Measurements from ENCODE around the gene IDH3B. TPM values are rescaled to one million over a fixed set of nuclear protein-coding genes. Genes with fewer than 3 reads are reported as not detected.
"Not testable (repeated sequence)": the region's sequence is repeated elsewhere in the genome, so short reads cannot be mapped to it uniquely, and the experiment has no call there.

IDH3B gene
- total and polyA plus RNA-seq, 8 donors, result 27.3 to 83.3 (median 34.8) TPM

GRCh38 chr20:2698912-2699311 lies 34.9 kb upstream of the IDH3B start:
- no peak for FAIRE-seq
- 72 to 75% methylated on average over 4 of the region's 4 CpGs for WGBS, 2 donors

GRCh38 chr20:2698186-2698817 lies 34.3 kb upstream of the IDH3B start:
- Histone ChIP-seq H3K27ac (no peak overlapping the region), H3K27me3 (no peaks in the 10 kb centered on the region), H3K36me3 (no peaks in the 10 kb centered on the region), H3K4me1 (no peaks in the 10 kb centered on the region), H3K9me3 (no peaks in the 10 kb centered on the region), H3K4me3 (no peak overlapping the region)
- ATAC-seq, result no peak
- DNase-seq, result no peak
- no peak for TF ChIP-seq CTCF (IDR thresholded peaks at IDR 0.05)
- intact Hi-C loops (cut with DNase I), result no loop called here
- 65 to 80% methylated on average over 4 of the region's 4 CpGs for WGBS, 2 donors
- FAIRE-seq, result no peak

More at GRCh38 chr20:2698912-2699311, 34.9 kb upstream of the IDH3B start:
- Histone ChIP-seq H3K27me3 (no peaks in the 10 kb centered on the region), H3K4me3 (no peak overlapping the region), H3K9me3 (no peaks in the 10 kb centered on the region), H3K4me1 (no peaks in the 10 kb centered on the region), H3K27ac (no peak overlapping the region), H3K36me3 (no peaks in the 10 kb centered on the region)
- DNase-seq (no peak), ATAC-seq (no peak)
- TF ChIP-seq CTCF (IDR thresholded peaks at IDR 0.05), result no peak
- intact Hi-C loops (cut with DNase I), result no loop called here

- no peaks in the 10 kb centered on the region for H3K36me3 ChIP-seq
- no peak overlapping the region for H3K27ac ChIP-seq
- DNase-seq (no peak), FAIRE-seq (no peak), ATAC-seq (no peak)
- no peak overlapping the region for H3K4me3 ChIP-seq
- WGBS, 2 donors, result 61 to 68% methylated on average over 3 of the region's 3 CpGs
- no peaks in the 10 kb centered on the region for H3K27me3 ChIP-seq
- TF ChIP-seq CTCF (IDR thresholded peaks at IDR 0.05), result no peak
- H3K4me1 ChIP-seq, result no peaks in the 10 kb centered on the region
- no peaks in the 10 kb centered on the region for H3K9me3 ChIP-seq
- intact Hi-C loops (cut with DNase I), result no loop called here
Measured at GRCh38 chr20:2697768-2698167, 33.8 kb upstream of the IDH3B start.

GRCh38 chr20:2696646-2697045 lies 32.6 kb upstream of the IDH3B start:
- Histone ChIP-seq H3K4me3 (no peak overlapping the region), H3K27ac (no peak overlapping the region), H3K9me3 (no peaks in the 10 kb centered on the region), H3K36me3 (no peaks in the 10 kb centered on the region), H3K27me3 (no peaks in the 10 kb centered on the region), H3K4me1 (no peaks in the 10 kb centered on the region)
- DNase-seq, result no peak
- no peak for FAIRE-seq
- intact Hi-C loops (cut with DNase I), result no loop called here
- no peak for ATAC-seq
- WGBS, 2 donors, result 81 to 86% methylated on average over 9 of the region's 9 CpGs
- TF ChIP-seq CTCF (IDR thresholded peaks at IDR 0.05), result no peak

GRCh38 chr20:2695984-2696525 lies 32.0 kb upstream of the IDH3B start:
- H3K4me1 ChIP-seq; FAIRE-seq; H3K27me3 ChIP-seq; H3K27ac ChIP-seq; DNase-seq; H3K4me3 ChIP-seq; H3K9me3 ChIP-seq; ATAC-seq; intact Hi-C loops (cut with DNase I); H3K36me3 ChIP-seq: not testable (repeated sequence)
- WGBS, 2 donors, result 92 to 93% methylated on average over 12 of the region's 12 CpGs
